GM11168 (cell line): Measurements from ENCODE around the gene FAT3.

Experiments
- in situ Hi-C: fragments of 300-500 bp; cut with MboI; formaldehyde crosslinking; loops from one replicate; pipeline ENCODE4 v1.12.0; 2022; ENCODE audit warnings: low sequenced_read_pairs; ENCODE audit not compliant: unreplicated experiment

FAT3 gene

DNA sequence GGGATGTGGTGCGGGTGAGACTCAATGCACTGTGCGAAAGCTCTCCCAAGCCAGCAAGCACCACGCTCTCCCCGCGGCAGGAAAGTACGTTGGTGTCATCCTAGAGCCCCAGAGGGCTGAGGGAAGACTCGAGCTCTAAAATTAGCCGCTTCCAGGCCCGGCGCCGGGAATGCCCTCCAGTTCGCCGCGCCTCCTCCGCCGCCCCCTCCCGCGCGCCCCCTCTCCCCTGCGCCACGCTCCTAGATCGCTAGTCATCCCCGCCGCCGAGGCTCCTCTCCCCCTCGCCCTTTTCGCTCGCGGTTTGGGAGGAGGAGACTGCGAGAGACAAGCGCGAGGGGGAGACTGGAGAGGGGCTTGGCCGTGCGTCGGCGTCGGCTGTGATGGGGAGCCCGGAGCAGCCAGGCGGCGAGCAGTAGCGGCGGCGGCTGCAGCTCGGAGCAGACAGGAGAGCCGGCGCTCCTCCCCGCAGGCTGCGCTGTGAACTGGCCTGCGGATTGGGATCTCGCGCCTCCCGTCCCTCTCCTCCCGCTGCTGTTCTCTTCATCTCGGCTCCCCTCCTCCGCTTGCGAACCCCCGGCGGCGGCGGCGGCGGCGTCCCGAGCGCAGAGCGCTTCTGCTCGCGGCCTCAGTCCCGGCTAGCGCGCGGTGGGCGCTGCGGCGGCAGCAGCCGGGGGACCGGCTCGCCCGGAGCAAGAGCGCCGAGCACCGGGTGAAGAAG lies at the start of gene FAT3:
FAT3 (plus strand) TSS at position 412 of the 718 bp plus-strand sequence. CDS start 127,295 bp downstream, outside the sequence.
- in situ Hi-C loops: no loop called here

- in situ Hi-C loops: no loop called here
These were observed 45.5 kb upstream of the FAT3 start for GRCh38 chr11:92179017-92179670.

- in situ Hi-C loops: no loop called here
These were observed 44.4 kb upstream of the FAT3 start for GRCh38 chr11:92180226-92180625.

DNA sequence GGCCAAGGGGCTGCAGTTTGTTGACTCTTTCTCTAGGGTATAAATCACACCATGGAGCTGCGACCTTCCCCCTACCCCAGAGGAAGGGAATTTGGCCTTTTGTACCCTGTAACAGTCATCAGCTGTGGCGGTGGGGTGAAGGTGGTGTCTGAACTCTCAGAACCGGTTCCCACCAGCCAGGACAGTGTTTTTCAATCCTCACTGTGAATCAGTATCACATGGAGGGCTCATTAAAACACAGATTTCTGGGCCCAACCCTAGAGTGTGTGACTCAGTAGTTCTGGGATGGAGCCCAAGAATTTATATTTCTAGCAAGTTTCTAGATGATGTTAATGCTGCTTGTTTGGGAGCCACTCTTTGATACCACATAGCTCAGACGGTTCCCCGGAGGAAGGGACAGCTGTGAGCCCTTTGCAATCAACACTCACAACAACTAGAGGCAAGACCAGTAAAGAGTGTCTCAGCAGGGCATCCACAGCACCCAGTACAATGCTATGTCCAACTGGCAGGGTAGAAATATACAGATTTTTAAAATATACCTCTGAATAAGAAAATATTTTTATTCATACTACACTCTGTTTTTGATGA lies 43.9 kb upstream of the FAT3 start:
- in situ Hi-C loops: no loop called here

DNA sequence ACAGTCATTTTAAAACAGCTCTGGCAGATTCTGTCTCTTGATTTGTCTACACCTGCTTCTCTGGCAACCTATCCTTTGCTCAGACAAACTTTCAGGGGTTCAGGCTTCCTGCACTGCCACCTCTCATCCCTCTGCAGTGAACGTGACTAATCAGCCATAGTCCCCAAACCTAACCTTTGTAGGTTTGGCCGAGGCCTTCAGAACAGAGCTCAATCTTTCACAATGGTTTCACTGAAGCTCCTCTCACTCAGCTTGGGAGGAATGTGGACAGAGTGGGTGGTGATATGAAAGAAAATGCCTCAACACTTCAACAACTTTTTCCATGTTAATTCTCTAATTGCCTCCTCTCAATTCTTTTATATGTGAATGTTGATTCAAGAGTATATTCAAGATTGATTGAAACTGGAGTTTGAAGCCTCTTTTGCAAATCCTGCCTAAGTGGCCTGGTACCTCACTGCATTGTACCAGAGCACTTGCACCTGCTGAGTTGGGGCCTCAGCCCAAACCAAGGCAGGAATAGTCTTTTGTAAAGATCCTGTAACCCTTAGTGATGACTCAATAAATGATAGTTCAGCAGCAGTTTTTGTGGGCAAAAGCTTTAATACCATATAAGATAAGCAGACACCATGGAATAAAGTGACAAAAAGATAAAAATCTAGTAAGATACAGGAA lies 33.9 kb upstream of the FAT3 start:
- in situ Hi-C loops: no loop called here

- in situ Hi-C loops: no loop called here
These were observed 32.5 kb upstream of the FAT3 start for GRCh38 chr11:92192141-92192540.

DNA sequence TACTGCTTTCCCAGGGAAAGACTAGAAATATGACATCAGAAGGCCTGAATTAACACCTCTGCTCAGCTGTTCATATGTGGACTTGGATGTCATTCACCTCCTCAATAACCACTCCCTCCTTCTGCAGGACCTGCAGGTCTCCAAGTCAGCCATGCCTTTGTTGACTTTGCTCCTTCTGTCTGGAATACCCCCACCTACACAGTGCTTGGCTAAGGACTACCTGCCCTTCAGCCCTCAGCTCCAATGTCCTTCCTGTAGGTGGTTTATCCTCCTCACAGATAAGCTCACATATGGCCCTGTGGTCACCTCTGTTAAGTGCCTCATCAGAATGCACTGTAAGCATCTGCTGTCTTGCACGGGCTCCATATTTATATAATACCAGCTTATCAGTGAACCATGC lies 26.4 kb upstream of the FAT3 start:
- in situ Hi-C loops: no loop called here

GRCh38 chr11:92199991-92200390 lies 24.6 kb upstream of the FAT3 start:
- in situ Hi-C loops: no loop called here

GRCh38 chr11:92204731-92205130 lies 19.9 kb upstream of the FAT3 start:
- in situ Hi-C loops: no loop called here

DNA sequence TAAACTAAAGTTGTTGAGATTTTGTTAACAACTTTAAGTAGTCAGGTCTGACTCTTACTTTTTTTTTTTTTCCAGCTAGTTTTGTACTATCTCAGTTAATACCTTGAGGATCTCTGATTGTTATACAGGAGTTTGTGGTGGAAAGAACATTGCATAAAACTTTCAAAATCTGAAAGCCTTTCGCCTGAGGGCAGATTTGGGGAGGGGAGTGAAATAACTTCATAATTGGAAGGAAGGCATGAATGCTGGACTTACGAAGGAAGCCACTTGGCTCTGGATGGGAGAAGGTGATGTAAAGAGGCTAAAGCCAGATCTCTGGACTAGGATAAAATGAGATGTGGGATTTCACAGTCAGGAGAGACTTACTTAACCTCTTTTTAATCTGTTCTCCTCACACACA lies 18.2 kb upstream of the FAT3 start:
- in situ Hi-C loops: no loop called here

- in situ Hi-C loops: no loop called here
These were observed 12.9 kb upstream of the FAT3 start for GRCh38 chr11:92211576-92212167.

DNA sequence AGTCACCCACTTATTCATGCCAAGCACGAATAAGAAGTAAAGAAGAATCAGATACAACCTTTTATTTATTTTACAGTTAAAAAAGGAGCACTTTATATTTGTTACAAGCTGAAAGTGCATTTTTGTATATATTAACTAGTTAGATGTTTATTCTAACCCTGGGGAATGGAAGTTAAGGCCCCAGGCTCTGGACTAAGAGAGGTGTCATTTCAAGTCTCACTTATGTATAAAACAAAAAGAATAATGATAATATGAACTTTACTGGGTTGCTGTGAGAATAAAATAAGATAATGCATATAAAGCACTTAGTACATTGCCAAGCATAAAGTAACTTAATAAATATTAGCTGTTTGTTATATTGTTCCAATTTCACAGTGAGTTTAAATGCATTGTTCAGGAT lies 12.1 kb upstream of the FAT3 start:
- in situ Hi-C loops: no loop called here

GRCh38 chr11:92216789-92217188 lies 7.8 kb upstream of the FAT3 start:
- in situ Hi-C loops: no loop called here

- in situ Hi-C loops: no loop called here
These were observed 5.1 kb upstream of the FAT3 start for GRCh38 chr11:92219476-92219875.

- in situ Hi-C loops: no loop called here
These were observed 1.9 kb upstream of the FAT3 start for GRCh38 chr11:92222701-92223100.

- in situ Hi-C loops: no loop called here
These were observed 588 bp upstream of the FAT3 start for GRCh38 chr11:92224054-92224406.

- in situ Hi-C loops: no loop called here
These were observed 528 bp downstream of the FAT3 start for GRCh38 chr11:92225125-92225567.

DNA sequence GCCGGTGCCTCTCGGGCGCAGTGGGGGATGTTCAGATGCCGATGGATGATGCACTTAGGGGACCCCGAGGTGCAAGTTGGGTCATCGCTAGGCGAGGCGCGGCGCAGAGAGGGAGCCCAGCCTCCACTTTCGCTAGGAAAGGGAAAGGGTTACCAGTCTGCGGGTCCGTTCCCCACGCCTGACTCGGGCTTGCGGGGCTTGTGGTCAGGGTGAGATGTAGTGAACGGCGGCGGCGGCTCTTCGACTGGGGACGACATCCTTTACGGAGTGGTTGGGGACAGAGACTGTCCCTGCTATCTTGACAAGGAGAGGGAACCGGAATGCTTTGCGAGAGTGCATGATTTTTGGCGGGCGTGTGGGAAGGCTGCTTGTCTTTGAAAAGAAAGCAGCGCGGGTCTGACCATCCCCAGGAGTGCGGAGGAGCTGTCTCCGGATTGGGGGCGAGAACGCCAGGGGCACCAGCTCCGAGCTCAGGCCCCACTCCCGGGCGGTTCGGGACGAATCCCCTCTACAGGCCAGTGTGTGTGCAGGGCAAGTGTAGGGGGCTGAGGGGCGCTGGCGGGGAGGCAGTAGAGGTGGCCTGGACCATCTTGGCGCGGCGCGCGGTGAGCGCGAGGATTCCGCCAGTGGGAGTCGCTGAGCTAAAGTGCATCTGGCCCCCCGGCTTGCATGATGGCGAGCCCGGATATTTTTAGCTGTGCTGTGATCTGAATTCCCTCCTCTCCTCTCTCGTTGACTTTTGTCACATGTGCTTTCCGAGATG lies 1.1 kb downstream of the FAT3 start:
- in situ Hi-C loops: no loop called here

DNA sequence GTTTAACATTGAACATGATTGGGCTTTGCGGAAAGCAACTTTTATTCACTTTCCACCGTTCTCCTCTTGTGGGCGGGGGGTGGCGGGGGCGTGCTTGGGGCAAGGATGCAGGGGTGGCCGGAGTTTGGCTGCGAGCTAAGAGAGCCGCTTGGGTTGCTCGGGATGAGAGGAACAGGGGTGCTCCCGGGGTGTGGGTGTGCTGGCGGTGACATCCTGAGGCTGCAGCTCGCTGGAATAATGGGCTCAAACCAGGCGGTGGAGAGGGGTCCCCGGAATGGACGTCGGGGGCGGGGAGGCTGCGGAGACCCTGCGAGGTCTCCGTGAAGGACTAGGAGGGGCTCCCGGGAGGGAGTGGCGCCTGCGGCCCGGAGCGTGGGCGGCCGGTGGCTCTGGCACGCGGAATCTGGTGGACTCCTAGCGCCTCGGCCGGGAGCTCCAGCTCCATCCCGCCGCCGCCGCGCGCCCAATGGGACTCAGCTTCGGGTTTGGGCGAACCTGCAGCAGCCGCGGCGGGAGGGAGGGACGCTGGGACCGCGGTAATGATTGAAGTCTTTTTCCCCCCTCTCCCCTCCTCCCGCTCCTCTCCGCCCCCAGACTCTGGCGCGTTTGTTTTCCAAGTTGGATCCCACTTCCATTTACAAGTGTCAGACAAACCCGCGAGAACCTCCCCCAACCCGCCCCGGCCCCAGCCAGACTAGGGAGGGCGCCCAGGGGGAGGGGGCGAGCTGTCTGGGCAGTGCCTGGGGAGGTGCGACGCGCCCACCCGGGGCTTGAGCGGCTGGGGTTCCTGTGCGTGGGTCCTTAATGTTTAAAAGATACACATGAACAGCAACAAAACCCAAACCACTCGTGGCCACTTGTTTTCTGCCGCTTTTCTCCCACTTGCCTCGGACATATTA lies 2.0 kb downstream of the FAT3 start:
- in situ Hi-C loops: no loop called here
